Activated CD8-positive, alpha-beta memory T cell treated with anti-CD3 and anti-CD28 coated beads for 24 hours (primary cell): ENCODE data around the gene ZNF780B.
"Not testable (repeated sequence)": the region's sequence is repeated elsewhere in the genome, so short reads cannot be mapped to it uniquely, and the experiment has no call there.

ENCODE experiments used
- DNase-seq: peaks from one replicate; pipeline ENCODE4 v3.0.0-alpha.2; 2020

The ZNF780B gene

GRCh38 chr19:40055832-40056504 lies at the start of gene ZNF780B:
ZNF780B (minus strand) TSS chr19:40056231; CDS start chr19:40050332, 5,899 bp downstream.
- DNase-seq: peak; percentile 87

GRCh38 chr19:40104754-40105153 lies 48.7 kb upstream of the ZNF780B start:
- no peak for DNase-seq

GRCh38 chr19:40103600-40103999 lies 47.6 kb upstream of the ZNF780B start:
- DNase-seq: no peak

- DNase-seq: no peak
These were observed 45.8 kb upstream of the ZNF780B start for GRCh38 chr19:40101813-40102212.

GRCh38 chr19:40093416-40093815 lies 37.4 kb upstream of the ZNF780B start:
- DNase-seq: no peak

GRCh38 chr19:40091205-40092129 lies 35.4 kb upstream of the ZNF780B start:
- DNase-seq: no peak

- peak; percentile 89 for DNase-seq
These were observed 34.5 kb upstream of the ZNF780B start, which contains the start of gene ZNF780A for GRCh38 chr19:40090241-40091204. ZNF780A (minus strand) TSS chr19:40090943; CDS start chr19:40084753, 6,190 bp downstream.

GRCh38 chr19:40089462-40089861 lies 33.4 kb upstream of the ZNF780B start:
- DNase-seq: no peak

GRCh38 chr19:40088299-40089047 lies 32.4 kb upstream of the ZNF780B start:
- no peak for DNase-seq

GRCh38 chr19:40084948-40085347 lies 28.9 kb upstream of the ZNF780B start:
- no peak for DNase-seq

GRCh38 chr19:40081411-40081810 lies 25.4 kb upstream of the ZNF780B start:
- no peak for DNase-seq

GRCh38 chr19:40080289-40080688 lies 24.3 kb upstream of the ZNF780B start:
- no peak for DNase-seq

GRCh38 chr19:40078377-40078776 lies 22.3 kb upstream of the ZNF780B start:
- DNase-seq: no peak

- no peak for DNase-seq
These were observed 14.0 kb upstream of the ZNF780B start for GRCh38 chr19:40070058-40070457.

GRCh38 chr19:40059624-40060023 lies 3.6 kb upstream of the ZNF780B start:
- DNase-seq: no peak

- DNase-seq: no peak
These were observed 1.1 kb upstream of the ZNF780B start for GRCh38 chr19:40057166-40057565.

- no peak for DNase-seq
These were observed 474 bp upstream of the ZNF780B start for GRCh38 chr19:40056505-40056904.

GRCh38 chr19:40055049-40055448 lies 982 bp downstream of the ZNF780B start:
- DNase-seq: no peak

GRCh38 chr19:40054632-40055031 lies 1.4 kb downstream of the ZNF780B start:
- no peak for DNase-seq

- no peak for DNase-seq
These were observed 2.5 kb downstream of the ZNF780B start for GRCh38 chr19:40053491-40053890.

- DNase-seq: not testable (repeated sequence)
These were observed 14.3 kb downstream of the ZNF780B start for GRCh38 chr19:40041718-40042117.

- DNase-seq: not testable (repeated sequence)
These were observed 18.0 kb downstream of the ZNF780B start for GRCh38 chr19:40038047-40038446.
